Measurements from ENCODE around the gene SIGLEC9.

Gene SIGLEC9

GRCh38 chr19:51124729-51125128 lies at the start of gene SIGLEC9:
SIGLEC9 (plus strand) TSS chr19:51124906; CDS start chr19:51124975, 69 bp downstream.
- no peak for TF ChIP-seq CTCF (IDR thresholded peaks at IDR 0.05; ENCODE audit: low read depth, low read length)
- H3K4me3 ChIP-seq (ENCODE audit: low read depth, low read length) = no peak within 1 kb of the TSS

DNA sequence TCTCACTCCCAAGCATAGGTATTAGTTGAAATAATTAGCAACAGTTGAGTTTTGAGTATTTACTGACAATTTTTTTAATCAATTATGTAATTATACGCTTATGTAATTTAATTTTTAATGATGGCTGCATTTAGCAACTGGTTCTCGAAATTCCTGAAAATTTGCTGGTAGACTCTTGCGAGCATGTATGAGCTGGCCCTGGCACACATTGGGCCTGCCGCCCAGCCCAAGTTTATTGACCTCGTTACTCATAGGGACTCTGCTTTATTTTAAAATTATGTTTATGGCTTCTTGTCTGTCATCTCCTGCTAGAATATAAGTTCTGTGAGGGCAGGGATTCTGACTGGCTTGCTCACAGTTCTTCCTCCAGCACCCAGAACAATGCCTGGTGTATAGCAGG lies 48.7 kb upstream of the SIGLEC9 start:
- TF ChIP-seq CTCF (IDR thresholded peaks at IDR 0.05; ENCODE audit: low read depth, low read length) = no peak
- H3K4me3 ChIP-seq (ENCODE audit: low read depth, low read length) = no peak overlapping the region

DNA sequence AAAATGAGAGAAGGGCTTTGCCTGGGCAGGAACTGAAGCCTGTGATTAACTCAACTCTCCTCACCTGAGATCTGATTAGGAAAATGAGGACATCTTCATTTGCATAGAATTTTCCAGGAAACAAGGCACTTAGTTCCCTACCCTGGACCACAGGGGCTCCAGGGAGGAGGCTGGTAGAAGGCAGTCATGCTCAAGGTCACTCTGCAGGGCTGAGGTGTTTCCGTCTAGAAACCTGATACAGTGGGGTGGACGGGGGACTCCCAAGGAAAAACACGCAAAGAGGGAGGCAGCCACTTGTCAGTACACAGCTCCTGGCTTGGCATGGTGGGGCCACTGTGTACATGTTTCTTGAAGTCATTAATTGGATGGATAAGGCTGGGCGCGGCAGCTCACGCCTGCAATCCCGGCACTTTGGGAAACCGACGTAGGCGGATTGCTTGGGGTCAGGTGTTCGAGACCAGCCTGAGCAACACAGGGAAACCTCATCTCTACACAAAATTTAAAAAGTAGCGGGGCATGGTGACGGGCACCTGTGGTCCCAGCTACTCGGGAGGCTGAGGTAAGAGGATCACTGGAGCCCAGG lies 48.0 kb upstream of the SIGLEC9 start:
- H3K4me3 ChIP-seq (ENCODE audit: low read depth, low read length) = no peak overlapping the region
- TF ChIP-seq CTCF (IDR thresholded peaks at IDR 0.05; ENCODE audit: low read depth, low read length) = no peak

GRCh38 chr19:51078104-51078503 lies 46.6 kb upstream of the SIGLEC9 start:
- no peak overlapping the region for H3K4me3 ChIP-seq (ENCODE audit: low read depth, low read length)
- TF ChIP-seq CTCF (IDR thresholded peaks at IDR 0.05; ENCODE audit: low read depth, low read length) = no peak

DNA sequence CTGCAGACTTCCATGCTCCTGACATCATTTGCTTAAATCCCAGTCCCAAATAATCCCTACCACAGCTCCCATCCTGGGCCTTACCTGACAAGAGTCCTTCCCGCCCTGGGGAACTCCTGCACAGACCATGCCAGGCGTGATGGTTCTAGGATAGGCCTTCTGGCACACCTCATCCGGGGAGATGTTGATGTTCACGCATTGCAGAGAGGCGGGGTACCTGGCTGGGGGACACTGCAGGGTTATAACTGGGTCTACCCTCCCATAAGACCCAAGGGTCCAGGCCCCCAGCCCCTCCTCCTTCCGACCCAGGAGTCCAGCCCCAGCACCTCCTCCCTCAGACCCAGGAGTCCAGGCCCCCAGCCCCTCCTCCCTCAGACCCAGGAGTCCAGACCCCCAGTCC lies 46.0 kb upstream of the SIGLEC9 start:
- H3K4me3 ChIP-seq (ENCODE audit: low read depth, low read length) = no peak overlapping the region
- no peak for TF ChIP-seq CTCF (IDR thresholded peaks at IDR 0.05; ENCODE audit: low read depth, low read length)

- H3K4me3 ChIP-seq (ENCODE audit: low read depth, low read length) = no peak overlapping the region
- TF ChIP-seq CTCF (IDR thresholded peaks at IDR 0.05; ENCODE audit: low read depth, low read length) = no peak
Measured at GRCh38 chr19:51079481-51080110, 45.1 kb upstream of the SIGLEC9 start.

- TF ChIP-seq CTCF (IDR thresholded peaks at IDR 0.05; ENCODE audit: low read depth, low read length) = no peak
Measured at GRCh38 chr19:51081476-51081875, 43.2 kb upstream of the SIGLEC9 start.

More at GRCh38 chr19:51081476-51081875, 43.2 kb upstream of the SIGLEC9 start:
- no peak overlapping the region for H3K4me3 ChIP-seq (ENCODE audit: low read depth, low read length)
